Stimulated activated CD4-positive, alpha-beta T cell treated with anti-CD3 and anti-CD28 coated beads, Interleukin-4, amount 100 ng/mL, for 48 hours (primary cell): ENCODE data around the gene AMPD2.
"Not testable (repeated sequence)": the region's sequence is repeated elsewhere in the genome, so short reads cannot be mapped to it uniquely, and the experiment has no call there.

Source experiments
- DNase-seq, 2 donors: peaks; one replicate each; pipeline ENCODE4 v3.0.0-alpha.2; 2020; ENCODE audit warnings: low read depth in 2 of 2

Gene AMPD2

DNA sequence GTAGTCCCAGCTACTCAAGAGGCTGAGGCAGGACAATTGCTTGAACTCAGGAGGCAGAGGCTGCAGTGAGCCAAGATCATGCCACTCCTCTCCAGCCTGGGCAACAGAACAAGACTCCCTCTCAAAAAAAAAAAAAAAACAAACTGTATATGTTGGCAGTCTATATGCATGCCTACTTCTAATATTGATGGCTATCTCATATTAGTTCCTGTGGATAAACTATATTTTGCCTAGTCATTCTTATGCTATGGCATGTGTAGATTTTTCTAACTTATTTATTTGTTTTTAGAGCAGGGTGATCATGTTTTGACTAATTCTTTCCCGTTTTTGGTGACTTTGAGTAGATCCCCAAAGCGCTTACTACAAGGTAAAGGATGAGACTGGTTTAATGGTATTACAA lies 59.0 kb downstream of the AMPD2 start:
- DNase-seq, result not testable (repeated sequence)
